Measurements from ENCODE around the gene PRAC2. TPM values are rescaled to one million over a fixed set of nuclear protein-coding genes. Genes with fewer than 3 reads are reported as not detected.

The PRAC2 gene
- total and polyA plus RNA-seq, 9 donors: not detected

DNA sequence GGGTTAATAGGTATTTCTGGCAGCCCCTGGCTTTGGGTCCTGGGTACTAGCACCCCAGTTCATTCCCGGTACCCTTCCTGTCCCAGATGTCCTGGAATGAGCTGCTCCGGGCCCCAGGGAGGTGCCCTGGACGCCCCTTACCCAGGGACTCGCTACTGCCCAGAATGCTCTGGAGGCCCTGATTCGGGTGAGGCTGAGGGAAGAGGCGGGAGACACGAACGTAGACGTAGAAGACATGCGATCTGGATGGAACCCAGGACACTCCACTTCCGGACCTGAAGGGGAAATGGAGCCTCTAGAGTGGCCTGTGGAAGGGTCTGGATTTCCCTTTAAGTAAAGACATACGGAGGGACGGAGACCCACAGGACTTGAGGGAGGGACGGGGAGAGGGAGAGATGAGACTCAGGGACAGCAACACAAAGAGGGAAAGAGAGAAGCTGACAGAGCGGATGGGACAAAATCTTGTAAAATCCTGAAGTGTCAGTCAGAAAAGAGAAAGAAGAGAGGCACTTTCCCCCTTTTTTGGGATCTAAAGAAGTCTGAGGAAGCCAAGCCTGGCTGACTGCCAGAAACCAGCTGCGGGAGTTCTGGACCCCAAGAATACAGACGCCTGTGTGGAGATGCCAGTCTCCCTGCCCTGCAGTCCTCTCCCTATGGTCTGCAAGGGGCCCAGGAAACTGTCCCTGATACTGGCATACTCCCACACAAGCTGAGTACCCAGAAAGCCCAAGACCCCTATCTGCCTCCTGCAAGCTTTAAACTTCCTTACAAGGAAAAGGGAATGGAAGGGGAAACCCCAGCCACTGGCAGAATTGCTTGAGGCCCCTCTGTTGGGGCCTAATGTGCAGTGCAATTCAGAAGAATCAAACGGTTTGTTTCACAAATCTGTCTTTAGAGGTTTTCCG is 6.6 kb downstream of the PRAC2 start:
- Histone ChIP-seq H3K4me3 (no peak overlapping the region), H3K27ac (no peak overlapping the region), H3K36me3 (no peaks in the 10 kb centered on the region), H3K4me1 (ENCODE audit: insufficient read depth) (no peaks in the 10 kb centered on the region), H3K27me3 (peaks cover 3% of the 10 kb centered on the region), H3K9me3 (no peaks in the 10 kb centered on the region)
- WGBS, 3 donors: 4 to 5% (median 4%) methylated on average over 19 of the region's 19 CpGs
- intact Hi-C loops (cut with DNase I): loop anchor here in 3 of 4 donors (5.0 to 10.0 kb wide), 3 partner anchors 65 to 153 kb away; no protein-coding TSS in a partner anchor
- DNase-seq: no peak
- TF ChIP-seq POLR2A (IDR thresholded peaks at IDR 0.05): no peak

- H3K36me3 ChIP-seq: no peaks in the 10 kb centered on the region
- intact Hi-C loops (cut with DNase I): no loop called here
Measured at GRCh38 chr17:48730240-48730550, 7.2 kb downstream of the PRAC2 start.

GRCh38 chr17:48731355-48731754 is 8.4 kb downstream of the PRAC2 start:
- H3K4me1 ChIP-seq (ENCODE audit: insufficient read depth): no peaks in the 10 kb centered on the region
- H3K27me3 ChIP-seq: peaks cover 3% of the 10 kb centered on the region
- no peaks in the 10 kb centered on the region for H3K9me3 ChIP-seq
- no peak overlapping the region for H3K27ac ChIP-seq
- TF ChIP-seq POLR2A (IDR thresholded peaks at IDR 0.05): no peak
- TF ChIP-seq EP300 (IDR thresholded peaks at IDR 0.05): no peak
- TF ChIP-seq CTCF (IDR thresholded peaks at IDR 0.05): no peak
- H3K36me3 ChIP-seq: no peaks in the 10 kb centered on the region
- DNase-seq: no peak
- no peak overlapping the region for H3K4me3 ChIP-seq
- intact Hi-C loops (cut with DNase I): no loop called here

More at GRCh38 chr17:48730240-48730550, 7.2 kb downstream of the PRAC2 start:
- Histone ChIP-seq H3K9me3 (no peaks in the 10 kb centered on the region), H3K27ac (no peak overlapping the region), H3K4me1 (ENCODE audit: insufficient read depth) (no peaks in the 10 kb centered on the region), H3K4me3 (no peak overlapping the region), H3K27me3 (peaks cover 3% of the 10 kb centered on the region)
- no peak for TF ChIP-seq POLR2A (IDR thresholded peaks at IDR 0.05)
- no peak for TF ChIP-seq CTCF (IDR thresholded peaks at IDR 0.05)
- no peak for TF ChIP-seq EP300 (IDR thresholded peaks at IDR 0.05)
- DNase-seq: no peak
- 29 to 38% (median 34%) methylated on average over 3 of the region's 3 CpGs for WGBS, 3 donors

- Histone ChIP-seq H3K27me3 (peaks cover 3% of the 10 kb centered on the region), H3K36me3 (no peaks in the 10 kb centered on the region), H3K9me3 (no peaks in the 10 kb centered on the region), H3K27ac (no peak overlapping the region), H3K4me1 (ENCODE audit: insufficient read depth) (no peaks in the 10 kb centered on the region), H3K4me3 (no peak overlapping the region)
- no peak for DNase-seq
- WGBS, 3 donors: 2 to 4% (median 4%) methylated on average over 50 of the region's 50 CpGs
- TF ChIP-seq POLR2A (IDR thresholded peaks at IDR 0.05) (no peak), CTCF (IDR thresholded peaks at IDR 0.05) (no peak), EP300 (IDR thresholded peaks at IDR 0.05) (no peak)
- intact Hi-C loops (cut with DNase I): no loop called here
Measured at GRCh38 chr17:48732688-48733629, 10.0 kb downstream of the PRAC2 start.

Data from ovary (tissue), 9 donors.